GM18502 (cell line): ENCODE results near the gene FAM149A.

Experiments used
- ATAC-seq: cut with Tn5 transposase; IDR thresholded peaks from one replicate; pipeline ENCODE4 v1.9.1; 2021; ENCODE audit warnings: mild to moderate bottlenecking; ENCODE audit not compliant: unreplicated experiment, poor library complexity

The FAM149A gene

DNA sequence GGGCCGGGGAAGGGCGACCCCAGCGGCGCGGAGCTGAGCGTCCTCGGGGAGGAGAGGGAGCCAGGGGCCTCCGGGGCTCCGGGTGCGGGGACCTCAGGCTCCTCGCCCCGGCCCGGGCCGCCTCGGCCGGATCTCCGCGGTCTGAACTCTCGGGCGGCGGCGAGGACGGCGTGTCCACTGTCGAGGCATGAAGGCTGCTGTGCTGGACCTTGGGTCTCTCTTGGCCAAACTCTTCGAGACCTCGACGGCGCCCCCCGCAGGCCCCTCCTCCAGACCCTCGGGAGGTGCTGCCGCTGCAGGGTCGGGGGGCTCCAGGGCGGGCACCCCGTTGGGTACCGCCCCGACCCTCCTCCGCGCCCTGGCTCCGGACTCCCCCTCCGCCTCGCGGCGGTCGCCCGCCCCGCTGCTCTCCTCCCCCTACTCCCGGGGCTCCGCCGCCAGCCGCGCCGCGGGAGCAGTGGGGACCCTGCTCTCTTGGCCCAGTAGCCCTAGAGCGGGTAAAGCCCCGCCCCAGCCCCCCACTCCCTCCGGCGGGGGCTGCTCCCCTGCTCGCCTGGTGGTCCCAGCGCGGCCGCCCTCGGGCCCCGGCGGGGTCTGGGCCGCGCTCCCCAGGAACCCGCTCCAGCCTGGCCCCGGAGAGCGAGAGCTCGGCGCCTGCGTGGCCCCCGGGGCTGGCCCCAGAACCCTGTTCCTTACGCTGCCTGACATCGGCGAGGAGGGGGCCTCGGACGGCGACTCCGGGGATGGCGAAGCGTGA lies 564 bp downstream of the FAM149A start:
- peak; percentile 39 for ATAC-seq

DNA sequence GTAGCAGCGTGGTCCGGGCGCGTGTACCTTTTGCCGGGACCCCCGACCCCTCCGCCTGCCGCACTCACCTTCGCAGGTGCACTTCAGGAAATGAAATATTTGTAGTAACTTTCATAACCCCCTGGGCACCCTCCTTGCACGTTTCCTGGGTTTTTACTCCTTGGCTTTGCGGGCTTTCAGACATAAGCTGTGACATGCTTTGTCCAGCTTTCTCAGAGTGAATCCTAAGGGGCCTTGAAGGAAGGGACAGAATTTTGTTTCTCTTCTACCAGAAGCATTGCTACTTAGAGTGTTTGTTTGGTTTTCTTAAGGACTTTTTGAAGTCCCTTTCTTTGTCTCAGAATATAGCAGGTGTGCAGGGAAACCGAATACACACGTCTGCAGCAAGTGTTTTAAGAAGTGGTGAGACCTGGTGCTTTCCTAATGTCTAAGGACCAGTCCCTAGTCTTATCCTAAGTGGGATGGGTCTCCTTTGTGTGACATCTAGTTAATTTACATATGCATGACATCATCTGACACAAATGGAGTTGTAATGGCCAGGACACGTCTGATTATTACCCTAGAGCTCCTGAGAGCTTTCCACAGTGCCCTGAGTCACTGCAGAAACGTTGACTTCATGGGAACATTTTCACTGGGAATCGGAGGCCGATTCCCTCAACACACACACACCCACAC lies 1.3 kb downstream of the FAM149A start:
- ATAC-seq = peak; percentile 18

DNA sequence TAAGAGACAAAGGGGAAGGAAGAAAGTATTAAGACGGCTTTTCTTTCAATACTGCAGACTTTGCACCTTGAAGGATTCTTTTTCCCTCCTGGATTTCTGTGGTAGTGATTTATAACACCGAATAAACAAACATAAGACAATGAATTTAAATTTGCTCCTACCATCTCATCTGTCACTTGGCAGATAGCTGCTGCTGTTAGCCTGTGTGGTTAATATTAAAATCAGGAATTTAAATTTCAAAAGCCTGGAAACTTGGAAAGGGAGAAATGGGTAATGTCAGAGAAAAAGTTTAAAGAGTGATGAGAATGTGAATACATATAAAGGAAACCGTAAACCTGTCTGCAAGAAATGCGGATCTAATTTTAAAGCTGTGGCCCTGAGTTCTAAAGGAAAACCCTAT lies 3.4 kb downstream of the FAM149A start:
- ATAC-seq = no peak

DNA sequence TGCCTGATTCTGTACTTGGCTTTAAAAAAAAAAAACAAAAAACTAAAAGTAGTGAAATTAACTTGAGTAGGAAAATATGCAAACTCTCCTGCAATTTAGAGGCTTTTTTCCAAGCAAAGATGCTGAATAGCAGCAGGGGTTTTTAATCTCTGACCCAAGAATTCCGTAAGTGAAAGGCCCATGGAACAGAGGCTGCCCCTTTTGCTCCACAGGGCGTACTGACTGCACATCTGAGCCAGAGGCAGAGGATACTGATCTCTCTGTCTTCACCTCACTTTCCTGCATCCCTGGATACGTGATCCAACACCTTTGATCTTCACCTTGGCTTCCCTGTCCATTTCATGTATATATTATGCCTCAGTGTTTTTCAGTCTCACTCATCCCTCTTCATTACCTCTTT lies 3.9 kb downstream of the FAM149A start:
- no peak for ATAC-seq

DNA sequence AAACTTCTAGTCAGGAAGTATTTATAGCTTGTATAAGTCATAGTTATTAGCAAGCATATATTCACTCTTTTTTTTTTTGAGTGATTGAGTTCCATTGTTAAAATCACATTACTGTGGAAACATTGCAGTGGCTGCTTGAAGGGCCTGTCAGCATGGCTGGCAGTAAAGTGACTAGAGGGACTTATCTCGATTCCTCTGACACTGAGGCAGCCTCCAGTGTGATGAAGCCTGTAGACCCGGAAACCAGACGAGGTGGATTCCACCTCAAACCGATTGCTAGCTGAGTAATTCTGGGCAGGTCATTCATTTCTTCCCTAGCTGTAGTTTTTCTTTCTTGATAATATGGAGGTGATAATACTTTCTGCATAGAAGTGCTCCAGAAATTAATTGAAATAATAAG lies 4.7 kb downstream of the FAM149A start:
- ATAC-seq = no peak

DNA sequence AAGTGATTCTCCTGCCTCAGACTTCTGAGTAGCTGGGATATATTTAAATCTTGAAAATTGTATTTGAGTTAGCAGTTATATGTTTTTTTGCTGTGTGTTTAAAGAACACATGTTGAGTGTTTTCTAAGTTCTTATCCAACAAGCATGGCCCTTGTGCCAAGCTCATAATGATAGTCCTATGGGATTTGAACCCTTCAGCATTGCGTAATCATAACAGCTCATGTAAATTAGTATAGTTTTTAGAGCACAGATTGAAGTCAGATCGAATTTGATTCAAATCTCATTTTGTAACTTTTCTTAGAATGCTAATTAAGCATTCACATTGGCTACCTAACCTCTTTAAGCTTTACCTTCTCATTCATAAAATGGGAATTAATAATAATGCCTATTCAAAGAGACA lies 12.2 kb downstream of the FAM149A start:
- no peak for ATAC-seq

DNA sequence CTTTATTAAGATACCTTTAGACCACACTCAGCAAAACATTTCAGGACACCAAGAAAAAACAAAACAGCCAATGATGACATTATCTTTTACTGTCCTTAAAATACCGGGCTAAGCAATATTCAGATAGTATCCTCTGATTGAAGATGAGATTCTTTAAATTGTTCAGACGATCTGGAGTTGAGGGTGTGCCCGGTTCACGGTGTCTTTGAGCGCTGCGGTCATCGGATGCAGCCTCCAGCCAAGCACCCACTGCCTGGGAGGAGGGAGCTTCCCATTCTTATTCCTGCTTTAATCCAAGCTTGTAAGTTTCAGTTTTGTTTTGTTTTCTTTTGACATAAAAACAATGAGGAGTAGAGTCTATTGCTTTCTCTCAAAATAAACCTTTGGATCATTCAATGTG lies 14.1 kb downstream of the FAM149A start:
- no peak for ATAC-seq

DNA sequence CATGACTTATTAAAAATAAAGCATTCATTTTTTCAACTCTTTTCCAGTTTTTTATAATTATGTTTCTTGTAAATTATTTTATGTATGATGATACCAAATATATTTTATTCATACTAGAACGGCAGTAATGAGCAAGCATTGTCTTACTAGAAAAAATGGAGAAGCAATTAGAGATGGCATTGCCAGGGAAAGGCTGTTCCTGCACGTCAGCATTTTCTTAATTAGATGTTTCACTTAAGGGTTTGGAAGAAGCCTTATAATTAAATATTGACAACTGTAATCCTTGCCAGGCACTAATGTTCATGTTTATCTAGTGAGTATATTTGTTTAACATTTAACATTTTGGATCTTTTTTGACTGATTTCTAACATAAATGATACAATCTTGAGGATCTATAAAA lies 16.6 kb downstream of the FAM149A start:
- ATAC-seq = no peak

DNA sequence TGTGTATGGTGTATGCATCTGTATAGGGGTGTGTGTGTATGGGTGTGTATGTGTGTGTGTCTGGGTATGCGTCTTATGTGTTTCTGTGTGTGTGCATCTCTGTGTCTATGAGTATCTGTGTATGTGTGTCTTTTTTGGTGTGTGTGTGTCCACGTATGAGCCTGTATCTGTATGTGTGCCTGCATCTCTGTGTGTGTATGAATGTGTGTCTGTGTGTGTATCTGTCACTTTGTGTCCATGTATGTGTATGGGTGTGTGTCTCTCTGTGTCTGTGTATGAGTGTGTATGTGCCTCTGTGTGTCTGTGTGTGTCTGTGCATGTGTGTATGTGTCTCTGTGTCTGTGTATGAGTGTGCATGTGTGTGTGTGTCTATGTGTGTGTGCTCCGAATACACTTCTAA lies 24.3 kb downstream of the FAM149A start:
- no peak for ATAC-seq

DNA sequence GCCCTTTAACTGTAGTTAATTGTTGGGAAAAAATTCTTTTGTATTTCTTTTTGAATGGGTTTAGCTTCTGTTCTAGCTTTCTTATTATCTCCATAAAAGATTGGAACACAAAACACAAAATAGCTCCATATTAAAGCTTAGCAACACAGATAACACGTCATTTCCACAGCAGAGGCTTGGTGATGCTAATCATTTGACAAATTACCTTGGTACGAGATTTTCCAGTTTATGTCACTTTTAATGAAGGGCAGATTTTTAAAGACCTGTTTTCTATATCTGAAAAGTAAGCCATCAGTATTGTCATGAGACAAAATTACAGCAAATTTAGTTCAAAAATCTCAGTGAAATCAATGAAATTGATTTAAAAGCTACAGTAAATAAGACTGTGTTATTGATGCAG lies 27.4 kb downstream of the FAM149A start:
- no peak for ATAC-seq

DNA sequence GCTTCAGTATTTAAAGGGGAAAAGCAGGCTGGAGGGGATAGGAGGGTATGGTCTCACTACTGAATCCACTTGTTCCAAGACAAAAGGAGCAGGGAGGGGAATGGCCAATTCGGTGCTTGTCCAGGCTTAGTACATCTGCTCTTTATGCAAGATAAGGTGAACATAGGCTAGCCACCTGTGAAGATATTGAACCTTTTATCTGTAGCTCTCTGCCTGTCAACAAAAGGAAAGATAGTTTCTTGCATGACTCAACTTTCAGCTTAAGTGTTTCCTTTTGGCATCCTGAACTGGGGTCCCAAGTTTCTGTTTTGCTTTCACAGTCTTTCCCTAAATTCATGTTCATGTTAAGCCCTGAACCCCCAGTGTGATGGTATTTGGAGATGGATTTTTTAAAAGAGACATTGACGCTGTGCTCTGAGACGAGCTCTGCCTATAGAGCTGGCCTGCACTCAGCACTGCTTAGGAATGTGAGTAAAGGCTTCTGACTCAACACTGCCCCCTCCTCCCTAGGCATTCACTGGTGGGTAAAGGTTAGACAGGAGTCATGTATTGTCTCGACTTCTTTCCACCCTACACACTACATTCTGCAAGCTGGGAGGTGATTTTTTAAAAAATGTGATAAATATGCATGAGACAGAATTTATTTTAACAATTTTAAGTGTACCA lies 28.2 kb downstream of the FAM149A start:
- peak; percentile 33 for ATAC-seq

DNA sequence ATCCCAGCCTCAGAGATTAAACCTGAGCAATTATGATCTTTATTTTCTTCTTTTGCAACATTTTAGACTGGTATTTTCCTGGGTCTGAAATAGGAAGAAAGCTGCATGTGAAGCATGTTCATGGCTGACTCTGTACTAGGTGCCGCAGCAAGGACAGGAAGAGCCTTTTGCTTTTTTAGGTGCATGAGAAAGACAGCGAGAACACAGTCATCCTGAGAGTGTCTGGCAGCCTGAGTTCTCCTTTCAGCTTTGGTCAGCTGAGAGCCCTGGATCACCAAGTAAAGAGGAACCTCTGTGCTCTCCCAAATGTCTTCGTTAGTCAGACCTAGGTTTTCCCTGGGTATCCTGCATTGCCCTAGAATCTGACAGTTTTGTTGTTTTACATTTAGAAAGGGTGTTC lies 29.8 kb downstream of the FAM149A start:
- peak; percentile 98 for ATAC-seq

DNA sequence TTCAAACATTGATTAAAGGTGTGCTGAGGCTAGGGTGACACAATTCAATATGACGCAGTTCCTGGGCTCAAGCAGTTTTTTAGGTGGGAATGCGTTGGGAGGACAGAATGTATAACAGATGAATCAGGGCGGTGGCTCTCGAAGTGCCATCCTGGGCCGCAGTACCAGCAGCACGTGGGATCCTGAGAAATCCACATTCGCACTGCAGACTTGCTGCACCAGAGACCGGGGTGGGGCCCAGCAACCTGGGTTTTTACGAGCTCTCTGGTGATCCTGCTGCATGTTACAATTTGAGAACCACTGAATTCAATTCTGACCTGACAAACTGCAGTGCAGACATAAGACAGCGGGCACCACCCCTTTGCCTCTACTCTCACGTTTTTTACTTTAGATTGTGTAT lies 30.4 kb downstream of the FAM149A start:
- no peak for ATAC-seq

DNA sequence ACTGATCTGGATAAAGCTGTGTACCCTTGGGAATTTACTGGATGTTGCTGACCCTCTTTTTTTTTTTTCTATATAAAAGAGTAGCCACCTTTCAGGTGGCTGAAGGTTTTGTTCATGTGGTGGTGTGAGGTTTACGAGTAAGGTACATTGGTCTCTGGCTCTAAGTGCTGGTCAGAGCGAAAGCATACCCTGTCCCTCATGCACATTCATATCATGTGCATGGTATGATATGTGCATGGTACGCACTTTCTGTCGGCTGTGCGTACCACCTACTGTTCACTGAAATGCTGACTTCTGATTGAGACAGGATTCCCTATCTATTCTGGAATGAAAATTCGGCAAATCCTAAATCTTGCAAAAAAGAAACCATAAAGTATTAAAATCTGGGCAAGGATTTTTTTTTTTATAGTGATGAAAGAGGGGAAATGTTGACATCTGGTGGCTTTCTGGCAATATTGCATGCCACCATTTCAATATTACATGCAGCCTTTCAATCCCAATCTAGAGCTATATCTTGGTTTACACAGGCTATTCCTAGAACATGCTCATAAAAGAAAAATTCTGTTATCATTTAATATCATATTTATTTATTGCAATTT lies 32.8 kb downstream of the FAM149A start:
- ATAC-seq = peak; percentile 44

DNA sequence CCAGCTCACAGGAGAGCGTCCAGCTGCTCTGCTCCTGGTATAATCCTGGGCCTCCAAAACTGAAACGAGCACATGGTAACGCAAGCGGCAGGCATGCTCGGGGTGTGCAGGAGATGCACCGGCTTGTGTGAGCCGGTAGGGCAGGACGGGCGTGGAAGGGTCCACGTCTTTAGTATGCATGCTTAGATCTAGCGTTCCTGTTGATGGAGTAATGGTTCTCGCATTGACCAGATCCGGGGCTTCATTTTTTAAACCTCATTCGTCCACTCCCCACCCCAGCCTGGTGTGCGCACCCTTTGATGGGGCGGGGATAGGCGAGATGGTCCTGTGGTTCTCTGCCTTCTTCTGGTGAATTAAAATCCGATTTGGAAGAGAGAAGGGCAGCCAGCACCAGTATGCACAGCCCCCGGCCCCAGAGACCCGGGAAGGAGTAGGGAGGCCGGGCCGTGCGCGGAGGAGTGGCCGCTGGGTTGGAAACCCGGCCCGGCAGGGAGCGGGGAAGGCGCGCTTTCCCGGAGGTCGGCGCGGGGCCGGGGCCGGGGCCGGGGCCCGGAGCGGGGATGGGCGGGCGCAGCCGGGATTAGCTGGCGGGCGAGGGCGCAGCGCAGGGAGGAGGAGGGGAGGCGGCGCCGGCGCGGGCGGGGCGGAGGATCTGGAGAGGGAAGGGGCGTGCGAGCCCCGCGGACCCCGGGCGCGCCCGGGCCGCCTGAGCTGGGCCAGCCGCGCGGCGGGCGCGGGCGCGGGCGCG lies 39.9 kb downstream of the FAM149A start:
- ATAC-seq = peak; percentile 45

DNA sequence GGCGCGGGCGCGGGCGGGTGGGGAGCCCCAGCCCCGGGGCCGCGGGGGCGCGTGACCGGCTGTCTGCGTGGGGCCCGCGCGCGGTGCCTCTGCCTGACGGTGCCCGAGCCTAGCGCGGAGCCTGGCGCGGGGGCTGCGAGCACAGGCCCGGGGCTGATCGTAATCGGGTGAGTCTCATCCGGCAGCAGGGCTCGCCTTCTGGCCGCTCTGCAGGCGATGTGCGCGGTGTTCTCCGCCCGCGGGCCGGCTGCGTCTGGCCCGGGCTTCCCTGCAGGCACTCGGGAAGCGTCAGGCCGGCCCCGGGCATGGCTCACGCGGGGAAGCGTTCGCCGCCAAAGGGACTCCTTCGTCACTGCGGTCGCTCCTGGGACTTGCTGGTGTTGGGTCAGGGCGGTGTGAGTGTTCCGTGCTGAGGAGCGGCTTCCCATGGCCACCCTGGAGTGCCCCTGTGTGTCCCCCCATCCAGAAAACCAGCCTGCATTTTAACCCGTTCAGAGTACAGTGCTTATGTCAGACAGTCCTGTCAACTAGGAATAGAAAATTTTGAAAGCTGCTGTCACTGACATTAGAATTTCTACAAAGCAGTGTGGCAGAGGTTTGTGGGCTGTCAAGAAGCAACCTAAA lies 40.6 kb downstream of the FAM149A start:
- ATAC-seq = peak; percentile 42

DNA sequence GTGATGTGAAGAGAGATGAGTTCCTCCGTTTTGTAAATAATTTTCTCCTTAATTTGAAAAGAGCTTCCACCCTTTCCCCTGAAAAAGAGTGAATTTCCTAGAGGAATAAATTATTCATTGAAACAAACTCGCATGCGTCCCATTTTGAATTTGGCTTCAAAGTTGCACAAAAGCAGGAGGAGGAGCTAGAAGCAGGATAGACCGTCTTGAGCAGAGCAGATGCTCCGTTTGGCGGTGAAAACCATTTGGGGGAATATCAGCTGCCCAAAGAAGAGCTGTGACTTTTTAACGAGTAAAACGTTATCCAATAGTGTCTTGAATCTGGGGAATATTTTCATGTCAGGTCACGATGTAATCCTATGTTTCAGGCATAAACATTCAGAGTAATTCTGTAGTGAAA lies 42.0 kb downstream of the FAM149A start:
- no peak for ATAC-seq

DNA sequence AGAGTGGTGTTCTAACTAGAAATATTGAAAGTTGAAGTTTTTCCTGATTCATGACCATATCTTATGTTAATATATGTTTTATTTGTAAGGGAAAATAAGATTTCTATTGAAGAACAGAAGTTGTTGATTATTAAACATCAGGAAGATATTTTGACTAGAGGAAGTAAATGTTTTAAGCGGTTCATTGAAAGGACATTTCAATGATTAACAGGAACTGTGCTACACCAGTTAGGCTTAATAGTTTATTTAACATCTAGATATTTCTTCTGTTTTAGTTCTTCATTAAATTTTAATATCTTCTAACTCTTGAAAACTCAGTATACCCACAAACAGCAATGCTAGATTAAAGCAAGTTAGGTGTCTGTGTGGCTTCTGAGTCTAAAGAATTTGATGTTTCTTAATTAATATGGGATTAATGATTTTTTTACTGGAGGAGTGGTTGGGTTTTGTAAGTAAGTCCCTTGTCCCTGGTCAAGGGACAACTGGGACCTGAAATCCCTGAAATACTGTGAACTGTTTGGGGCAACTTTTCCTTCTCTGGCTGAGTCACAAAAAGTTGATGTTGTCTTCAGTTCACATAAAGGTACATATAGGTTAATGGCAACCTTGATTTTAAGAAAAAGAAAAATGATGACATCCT lies 44.0 kb downstream of the FAM149A start:
- no peak for ATAC-seq

DNA sequence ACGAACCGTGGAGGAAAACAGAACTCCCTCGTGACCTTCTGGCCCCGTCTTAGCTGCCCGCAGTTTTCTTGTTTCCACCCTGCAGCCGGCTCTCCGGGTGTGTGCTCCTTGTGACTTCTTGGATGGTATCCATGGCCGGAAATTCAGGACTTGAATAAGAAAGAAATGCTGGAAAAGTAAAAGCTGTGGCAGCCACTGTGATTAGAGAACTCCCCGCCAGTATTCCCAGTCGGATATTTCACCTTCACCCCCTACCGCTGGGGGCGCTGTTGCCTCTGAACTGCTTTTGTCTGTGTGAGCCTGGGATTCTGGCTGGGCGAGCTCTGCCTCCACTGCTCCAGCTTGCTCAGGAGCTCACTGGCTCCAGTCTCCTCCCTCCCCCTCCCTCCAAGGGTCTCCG lies 45.4 kb downstream of the FAM149A start:
- no peak for ATAC-seq

DNA sequence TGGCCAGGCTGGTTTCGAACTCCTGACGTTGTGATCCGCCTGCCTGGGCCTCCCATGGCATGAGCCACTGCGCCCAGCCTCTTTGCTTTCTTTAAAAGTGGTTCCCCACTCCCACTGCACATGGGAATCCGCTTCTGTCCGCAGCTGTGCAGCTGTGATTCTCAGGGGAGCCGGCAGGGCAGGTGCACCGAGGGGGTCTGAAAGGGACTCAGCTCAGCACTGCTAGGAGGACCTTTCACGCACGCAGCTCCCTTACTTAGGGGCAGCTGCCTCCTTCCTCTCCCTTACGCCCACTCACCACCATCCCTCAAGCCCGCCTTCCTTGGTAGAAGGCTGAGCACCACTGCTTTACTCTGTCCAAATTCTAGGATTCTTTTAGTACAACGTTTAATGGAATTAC lies 46.4 kb downstream of the FAM149A start:
- ATAC-seq = no peak
